GM19463 (cell line): ENCODE data around the gene PTH1R.

Source experiments
- ATAC-seq: cut with Tn5 transposase; IDR thresholded peaks from one replicate; pipeline ENCODE4 v1.9.1; 2021; ENCODE audit warnings: mild to moderate bottlenecking, moderate library complexity; ENCODE audit not compliant: unreplicated experiment

PTH1R gene

DNA sequence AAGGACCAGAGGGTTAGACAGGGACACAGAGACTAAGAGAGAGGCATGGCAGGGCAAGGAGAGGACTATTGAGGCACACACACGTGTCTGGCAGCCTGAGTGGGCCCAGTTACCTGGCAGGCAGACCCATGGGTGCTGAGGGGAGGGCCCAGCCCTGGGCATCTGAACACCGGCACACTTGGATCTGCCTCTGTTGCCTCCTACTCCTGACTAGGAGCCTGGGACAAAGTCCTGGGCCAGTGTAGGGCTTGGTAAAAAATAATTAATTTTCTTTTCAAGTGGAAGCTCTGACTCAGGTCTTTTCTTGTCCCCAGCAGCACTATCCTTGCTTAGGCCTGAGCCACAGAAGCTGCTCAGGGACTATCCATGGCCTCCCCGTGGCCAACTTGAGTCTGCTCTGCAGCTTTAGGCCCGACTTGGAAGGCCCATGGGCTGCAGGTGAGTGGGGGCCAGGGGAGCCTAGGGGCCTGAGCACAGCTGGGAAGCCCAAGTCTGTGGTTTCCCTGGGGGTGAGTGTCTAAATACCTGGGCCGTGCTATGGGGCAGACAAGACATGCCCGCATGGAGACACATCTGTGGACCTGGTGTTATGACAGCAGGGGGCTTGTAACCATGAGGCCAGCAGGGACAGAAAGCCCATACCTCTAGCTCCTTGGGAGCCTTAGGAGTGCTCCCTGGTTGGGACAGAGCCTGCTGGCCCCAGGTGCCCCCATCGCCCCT, at the start of gene PTH1R:
TSS of gene PTH1R (plus strand) at position 316 of the 720 bp plus-strand sequence. CDS start 5,839 bp downstream, outside the sequence.
- ATAC-seq, result no peak

DNA sequence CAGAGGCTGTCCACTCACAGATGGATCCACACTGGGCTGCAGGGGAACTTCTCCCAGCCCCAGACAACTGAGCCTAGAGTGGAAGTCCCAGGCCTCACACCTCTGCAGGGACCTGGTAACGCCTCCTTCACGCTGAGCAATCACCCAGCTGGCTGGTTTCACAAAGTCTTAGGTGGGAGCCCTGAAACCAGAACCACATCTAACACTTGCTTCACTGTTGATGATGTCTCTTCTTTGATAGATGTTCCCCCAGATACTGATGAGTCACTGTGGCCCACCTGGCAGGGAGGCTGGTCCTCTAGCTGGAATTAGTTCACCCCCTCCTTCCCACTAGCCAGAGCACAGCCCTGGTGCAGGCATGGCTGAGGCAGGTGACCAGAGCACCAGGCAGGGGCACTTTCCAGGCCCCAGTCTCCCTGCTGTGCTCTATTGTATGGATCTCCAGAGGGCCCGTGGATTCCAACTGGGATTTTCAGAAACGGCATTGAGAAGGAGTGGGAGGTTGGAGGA, 47.8 kb upstream of the PTH1R start:
- ATAC-seq, result no peak

DNA sequence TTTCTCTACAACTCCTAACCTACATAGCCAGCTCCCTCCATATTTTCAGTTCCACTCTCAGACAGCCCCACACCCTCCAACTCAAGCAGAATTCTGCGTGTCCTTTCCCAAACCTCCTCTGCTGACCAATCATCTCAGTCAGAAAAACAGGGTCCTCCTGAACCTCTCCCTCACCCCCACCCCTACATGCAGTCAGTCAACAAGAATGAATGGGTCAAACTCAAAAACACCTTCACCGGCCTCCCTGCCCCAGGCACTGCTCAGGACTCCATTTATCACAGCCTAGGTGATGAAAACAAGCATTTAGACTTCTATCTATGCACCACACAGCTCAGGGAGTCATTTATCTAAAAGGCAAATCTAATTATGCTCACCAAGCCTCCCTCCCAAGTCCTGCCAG, 46.7 kb upstream of the PTH1R start:
- ATAC-seq, result no peak

- ATAC-seq, result no peak
Measured at GRCh38 chr3:46831316-46831715, 46.2 kb upstream of the PTH1R start.

DNA sequence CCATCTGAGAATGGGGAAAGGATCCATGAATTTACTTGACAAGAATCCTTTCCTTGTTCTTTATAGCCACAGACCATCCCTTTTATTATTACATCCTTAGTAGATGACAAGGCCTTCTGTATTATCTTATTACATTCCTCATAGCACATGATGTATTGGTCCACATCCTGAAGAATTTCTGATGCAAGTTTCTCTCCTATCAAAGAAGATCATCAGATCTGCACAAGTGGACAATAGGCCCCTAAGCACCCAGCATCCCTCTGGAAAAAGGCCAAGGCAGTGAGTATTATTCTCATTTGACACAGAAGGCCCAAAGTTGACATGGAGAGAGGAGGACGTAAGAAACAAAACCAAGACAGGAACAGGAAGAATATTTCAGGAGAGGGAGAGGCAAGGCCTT, 45.7 kb upstream of the PTH1R start:
- ATAC-seq, result no peak

GRCh38 chr3:46833346-46834300, 43.9 kb upstream of the PTH1R start:
- ATAC-seq, result no peak

- ATAC-seq, result no peak
Measured at GRCh38 chr3:46835054-46835453, 42.5 kb upstream of the PTH1R start.

- ATAC-seq, result no peak
Measured at GRCh38 chr3:46835491-46835890, 42.0 kb upstream of the PTH1R start.

DNA sequence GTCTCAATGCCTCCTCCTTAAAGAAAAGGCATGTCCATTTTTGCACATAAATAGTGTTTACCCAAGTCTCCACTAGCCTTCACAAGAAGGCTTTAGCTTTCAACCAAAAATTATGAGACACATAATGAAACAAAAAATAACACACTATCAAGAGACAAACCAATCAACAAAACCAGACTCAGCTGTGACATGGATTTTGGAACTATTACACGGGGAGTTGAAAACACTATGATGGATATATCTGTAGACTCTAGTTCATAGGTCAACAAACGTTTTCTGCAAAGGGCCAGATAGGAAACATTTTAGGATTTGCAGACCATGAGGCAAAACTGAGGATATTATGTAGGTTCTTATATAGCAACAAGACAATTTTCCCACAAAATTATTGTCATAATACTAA, 39.2 kb upstream of the PTH1R start:
- ATAC-seq, result no peak

- ATAC-seq, result no peak
Measured at GRCh38 chr3:46840491-46840890, 37.0 kb upstream of the PTH1R start.

DNA sequence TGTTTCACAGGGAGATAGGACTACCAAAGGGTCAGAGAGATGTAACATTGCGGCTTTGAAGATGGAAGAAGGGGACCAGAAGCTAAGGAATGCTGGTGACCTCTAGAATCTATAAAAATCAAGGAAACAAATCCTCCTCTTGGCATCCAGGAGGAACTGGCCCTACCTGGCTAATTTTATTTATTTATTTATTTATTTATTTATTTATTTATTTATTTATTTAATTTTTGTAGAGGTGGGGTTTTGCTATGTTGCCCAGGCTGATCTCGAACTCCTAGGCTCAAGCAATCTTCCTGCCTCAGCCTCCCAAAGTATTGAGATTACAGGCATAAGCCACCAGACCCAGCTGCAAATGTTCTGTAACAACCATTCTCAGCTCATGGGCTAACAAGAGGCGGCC, 34.0 kb upstream of the PTH1R start:
- ATAC-seq, result no peak

DNA sequence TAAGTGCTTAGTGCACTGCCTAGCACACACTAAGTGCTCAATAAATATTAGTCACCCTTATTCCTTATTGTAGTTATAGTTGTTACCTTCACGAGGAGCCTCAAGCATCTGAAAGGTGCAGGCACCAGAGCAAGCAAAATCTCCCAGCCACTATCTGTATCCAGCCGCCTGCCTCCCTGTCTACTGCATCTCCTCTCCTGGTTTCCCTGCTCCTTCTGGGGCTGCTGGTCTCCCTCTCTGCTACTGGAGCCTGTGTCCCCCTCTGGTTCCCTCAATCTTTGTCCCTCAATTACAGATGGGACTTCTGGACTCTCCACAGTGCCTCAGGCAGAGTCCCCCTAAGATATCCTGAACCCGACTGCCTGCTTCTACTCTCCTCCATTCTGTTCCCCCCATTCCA, 33.1 kb upstream of the PTH1R start:
- no peak for ATAC-seq

DNA sequence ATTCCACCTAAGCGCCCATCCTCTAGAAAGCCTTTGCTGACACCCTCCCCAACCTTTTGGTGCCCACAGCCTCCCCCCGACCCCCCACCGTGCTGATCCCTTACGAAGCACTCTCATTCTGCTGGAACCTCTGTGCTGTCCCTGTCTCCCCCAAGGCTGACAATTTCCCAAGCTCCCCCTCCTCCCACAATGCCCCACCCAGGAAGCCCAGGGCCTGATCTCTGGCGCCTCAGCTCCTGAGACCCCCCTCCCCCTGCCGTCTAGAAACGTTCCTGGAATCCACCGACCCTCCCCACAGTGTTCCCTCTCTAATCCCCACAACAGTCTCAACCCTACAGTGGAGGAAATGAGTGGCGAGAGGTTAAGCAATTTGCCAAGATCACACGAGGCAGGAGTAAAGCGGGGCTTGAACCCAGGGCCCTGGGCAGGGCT, 32.6 kb upstream of the PTH1R start:
- no peak for ATAC-seq

DNA sequence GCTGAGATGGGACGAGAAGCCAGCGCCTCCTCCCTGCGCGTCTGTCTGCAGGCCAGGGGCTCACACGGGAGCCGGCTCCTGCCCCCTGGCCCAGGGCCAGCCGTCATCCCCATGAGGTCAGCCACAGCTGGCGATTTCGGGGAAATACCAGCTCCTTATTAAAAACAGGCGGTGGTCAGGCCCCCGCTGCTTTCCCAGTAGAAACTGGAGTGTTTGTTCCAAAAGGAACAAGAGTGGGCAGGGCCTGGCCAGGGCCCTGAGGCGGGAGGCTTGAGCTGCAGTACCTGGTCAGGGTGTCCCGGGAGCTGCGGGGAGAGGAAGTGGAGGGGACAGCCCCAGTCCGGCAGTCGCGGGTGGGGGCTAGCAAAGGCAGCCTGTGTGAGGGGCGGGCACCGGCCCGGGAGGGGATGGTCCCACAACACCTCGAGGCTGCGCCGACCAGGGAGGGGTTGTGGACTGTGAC, 32.1 kb upstream of the PTH1R start:
- peak; percentile 45 for ATAC-seq

DNA sequence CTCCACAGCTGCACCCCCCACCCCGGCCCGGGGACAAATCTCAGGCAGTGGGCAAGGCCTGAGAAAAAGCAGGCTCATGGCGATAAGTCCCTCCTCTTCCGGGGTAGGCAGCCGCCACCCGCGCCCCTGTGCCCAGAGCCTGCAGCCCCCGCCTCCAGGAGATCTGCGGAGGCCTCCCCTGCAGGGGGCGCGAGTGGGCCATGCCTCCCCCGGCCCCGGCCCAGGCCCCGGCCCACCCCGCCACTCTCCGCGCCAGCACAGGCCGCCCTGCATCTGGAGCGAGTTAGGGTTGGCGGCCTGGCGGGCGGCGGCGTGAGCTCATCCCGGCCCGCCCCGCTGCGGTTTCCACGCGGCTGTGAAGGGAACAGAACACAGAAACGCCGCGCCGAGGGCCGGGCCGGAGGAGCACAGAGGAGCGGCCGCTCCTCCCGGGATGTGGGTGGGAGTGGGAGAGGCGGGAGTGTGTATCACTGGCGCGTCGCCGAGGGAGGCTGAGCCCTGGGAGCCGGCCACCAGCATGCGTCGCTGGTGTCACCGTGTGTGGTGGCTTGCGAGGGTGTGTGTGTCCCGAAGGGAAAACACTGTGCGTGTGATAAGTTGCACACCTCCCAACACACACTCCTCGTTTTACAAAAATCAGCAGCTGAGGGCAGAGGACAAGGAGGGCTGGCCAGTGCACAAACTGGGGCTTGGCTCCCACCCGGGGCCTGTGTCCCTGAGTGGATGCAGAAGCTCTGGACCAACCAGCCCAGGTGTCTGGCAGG, 31.5 kb upstream of the PTH1R start:
- ATAC-seq, result peak; percentile 81

DNA sequence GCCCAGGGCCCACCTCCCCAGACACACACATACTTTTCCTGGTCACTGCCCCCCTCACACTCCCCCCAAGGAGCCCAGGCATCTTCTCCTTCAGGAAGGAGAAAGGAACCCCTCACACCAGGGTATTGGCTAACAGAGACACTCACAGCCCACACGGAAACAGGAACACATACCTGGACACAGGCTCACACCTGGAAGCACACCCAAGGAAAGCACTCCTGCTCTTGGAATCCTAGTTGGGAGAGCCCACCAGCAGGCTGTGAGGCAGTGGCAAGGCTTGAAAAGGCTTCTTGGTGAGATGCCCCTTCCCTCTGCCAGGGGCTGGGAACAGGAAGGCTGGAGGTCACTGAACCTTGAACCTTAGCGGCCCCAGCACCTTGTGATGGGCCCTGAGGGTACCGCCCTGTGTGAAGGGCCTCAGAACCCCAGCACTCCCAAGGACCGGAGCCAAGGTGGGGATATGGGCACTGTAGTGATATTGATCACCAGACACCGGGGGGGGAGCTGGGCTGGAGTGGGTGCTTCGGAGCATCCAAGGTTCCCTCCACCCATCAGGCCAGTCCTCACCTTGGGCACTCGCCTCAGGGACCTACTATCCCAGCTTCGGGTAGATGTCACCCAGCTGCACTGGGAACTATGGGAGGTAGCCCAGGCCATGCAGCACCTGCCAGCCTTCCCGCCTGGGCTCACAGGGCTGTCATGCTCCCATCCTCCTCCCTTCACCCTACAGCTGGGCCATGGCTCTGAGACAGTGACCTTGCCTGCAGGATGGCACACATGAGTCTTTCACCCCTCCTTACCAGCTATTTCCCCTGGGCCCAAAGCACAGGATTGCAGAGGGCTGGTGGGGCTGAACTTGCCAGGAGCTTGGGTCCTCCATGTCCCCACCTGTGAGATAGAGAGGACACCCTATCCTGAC, 30.6 kb upstream of the PTH1R start:
- ATAC-seq, result no peak

GRCh38 chr3:46847744-46848143, 29.8 kb upstream of the PTH1R start:
- ATAC-seq, result no peak

DNA sequence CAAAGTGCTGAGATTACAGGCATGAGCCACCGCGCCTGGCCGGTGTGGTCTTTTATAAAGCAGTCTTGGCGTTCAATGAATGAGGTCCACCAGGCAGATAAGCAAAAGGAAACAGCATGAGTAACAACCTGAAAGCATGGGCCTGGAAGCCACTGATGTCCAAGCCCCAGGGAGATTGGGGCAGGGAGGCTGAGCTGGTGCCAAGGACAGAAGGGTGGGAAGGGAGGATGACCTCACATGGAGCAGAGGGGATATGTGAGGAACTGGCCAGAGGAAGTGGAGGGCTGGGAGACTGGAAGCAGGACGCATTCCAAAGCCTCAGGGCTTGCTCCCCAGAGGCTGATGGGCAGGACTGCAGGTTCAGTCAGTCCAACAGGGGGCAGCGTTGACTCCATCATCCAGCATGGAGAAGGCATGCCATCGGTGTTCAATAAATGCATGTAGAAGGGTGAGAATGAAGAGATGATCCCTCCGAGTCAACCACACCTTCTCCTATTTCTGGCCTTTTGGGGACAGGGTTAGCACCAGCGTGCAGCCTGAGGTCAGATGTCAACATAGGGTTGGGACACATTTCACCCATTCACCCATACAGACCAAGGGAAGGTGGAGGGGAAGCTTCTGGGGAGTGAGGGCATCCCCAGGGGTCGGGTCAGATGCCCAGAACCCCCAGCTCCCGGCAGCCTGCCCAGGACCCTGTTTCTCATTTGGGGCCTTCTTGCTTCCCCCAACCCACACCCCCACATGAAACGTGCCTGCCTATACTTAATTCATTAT, 29.1 kb upstream of the PTH1R start:
- ATAC-seq, result no peak

DNA sequence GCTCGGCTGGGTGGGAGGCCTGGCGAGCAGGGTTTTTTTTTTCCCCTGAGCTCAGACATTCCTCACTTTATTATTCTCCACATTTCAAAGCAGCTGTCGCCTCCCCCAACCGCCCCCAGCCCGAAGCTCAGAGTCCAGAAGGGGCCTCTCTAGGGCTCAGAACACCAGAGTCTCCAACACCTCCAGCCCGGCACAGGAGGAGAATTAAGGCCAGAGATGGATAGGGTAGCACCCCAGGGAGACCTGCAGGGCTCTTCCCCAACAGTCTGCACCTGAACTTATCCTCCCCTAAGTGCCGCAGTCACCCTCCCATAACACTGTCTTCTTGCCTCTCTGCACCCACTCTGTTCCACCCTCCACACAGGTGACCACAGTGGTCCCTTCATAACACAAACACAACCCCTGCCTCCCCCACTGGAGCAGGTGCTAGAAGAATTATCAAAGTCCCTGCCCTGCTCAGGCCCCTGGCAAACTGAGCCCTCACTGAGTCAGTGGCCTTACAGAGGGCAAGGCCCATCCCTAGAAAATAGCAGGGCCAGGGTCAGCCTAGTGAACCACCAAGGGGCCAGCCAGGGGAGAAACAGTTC, 28.4 kb upstream of the PTH1R start:
- no peak for ATAC-seq
